ENCODE data around the gene CORO1A.
"Not testable (repeated sequence)": the region's sequence is repeated elsewhere in the genome, so short reads cannot be mapped to it uniquely, and the experiment has no call there.

Gene CORO1A

GRCh38 chr16:30183233-30184095, at the start of gene CORO1A:
CORO1A (plus strand) TSS chr16:30183602; CDS start chr16:30185210, 1,608 bp downstream.
- DNase-seq (ENCODE audit: low read depth) = peak; percentile 77

DNA sequence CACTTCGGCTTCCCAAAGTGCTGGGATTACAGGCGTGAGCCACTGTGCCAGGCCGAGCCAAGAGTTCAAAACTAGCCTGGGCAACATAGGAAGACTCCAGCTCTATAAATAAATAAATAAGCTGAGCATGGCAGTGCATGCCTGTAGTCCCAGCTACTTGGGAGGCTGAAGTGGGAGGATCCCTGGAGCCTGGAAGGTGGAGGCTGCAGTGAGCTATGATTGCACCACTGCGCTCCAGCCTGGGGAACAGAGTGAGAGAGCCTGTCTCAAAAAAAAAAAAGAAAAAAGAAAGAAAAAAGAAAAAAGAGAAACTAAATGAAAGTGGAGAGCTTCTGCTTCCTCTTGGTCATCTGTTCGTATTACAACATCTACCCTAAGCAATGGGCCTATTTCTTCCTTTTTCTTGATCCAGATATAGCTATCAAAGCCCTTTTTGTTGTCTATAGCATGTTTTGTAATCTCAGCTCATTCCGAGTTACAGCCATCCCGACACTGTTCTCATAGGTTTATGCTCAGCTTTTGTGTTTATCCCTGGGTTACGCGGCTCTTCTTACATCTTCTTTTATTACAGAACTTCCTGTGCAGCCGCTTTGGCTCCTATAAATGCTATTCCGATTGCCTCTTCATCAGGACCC, 46.3 kb upstream of the CORO1A start:
- DNase-seq (ENCODE audit: low read depth) = no peak

GRCh38 chr16:30137897-30138296, 45.5 kb upstream of the CORO1A start:
- DNase-seq (ENCODE audit: low read depth) = no peak

GRCh38 chr16:30139583-30140481, 43.6 kb upstream of the CORO1A start:
- DNase-seq (ENCODE audit: low read depth) = no peak

- DNase-seq (ENCODE audit: low read depth) = no peak
These were observed 41.7 kb upstream of the CORO1A start for GRCh38 chr16:30141750-30142149.

GRCh38 chr16:30142672-30143346, 40.6 kb upstream of the CORO1A start:
- no peak for DNase-seq (ENCODE audit: low read depth)

DNA sequence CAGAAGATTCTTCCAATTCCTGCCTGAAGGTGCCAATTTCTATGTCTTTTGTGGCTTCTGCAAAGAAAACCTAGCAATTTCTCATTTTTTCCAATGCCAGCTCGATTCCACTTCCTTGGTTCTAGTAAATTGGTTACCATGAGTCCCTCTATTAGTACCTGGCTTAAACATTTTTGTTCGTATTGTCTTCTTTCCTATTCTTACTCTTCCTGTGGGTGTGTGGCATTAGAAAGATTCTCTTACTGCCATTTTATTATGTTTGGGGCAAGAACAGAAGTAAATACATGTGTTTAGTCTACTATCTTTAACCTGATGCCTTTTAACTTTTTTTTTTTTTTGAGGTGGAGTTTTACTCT, 40.1 kb upstream of the CORO1A start:
- DNase-seq (ENCODE audit: low read depth) = no peak

DNA sequence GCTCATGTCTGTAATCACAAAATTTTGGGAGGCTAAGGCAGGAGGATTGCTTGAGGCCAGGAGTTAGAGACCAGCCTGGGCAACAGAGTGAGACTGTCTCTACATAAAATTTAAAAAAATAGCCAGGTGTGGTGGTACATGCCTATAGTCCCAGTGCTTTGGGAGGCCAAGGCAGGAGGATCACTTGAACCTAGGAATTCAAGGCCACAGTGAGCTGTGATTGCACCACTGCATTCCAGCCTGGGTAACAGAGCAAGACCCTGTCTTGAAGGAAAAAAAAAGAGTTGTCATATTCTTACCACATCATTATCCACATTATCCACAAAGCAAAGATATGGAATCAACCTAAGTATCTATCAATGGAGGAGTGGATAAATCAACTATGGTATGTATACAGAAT, 39.4 kb upstream of the CORO1A start:
- no peak for DNase-seq (ENCODE audit: low read depth)

GRCh38 chr16:30144917-30145316, 38.5 kb upstream of the CORO1A start:
- DNase-seq (ENCODE audit: low read depth) = no peak

DNA sequence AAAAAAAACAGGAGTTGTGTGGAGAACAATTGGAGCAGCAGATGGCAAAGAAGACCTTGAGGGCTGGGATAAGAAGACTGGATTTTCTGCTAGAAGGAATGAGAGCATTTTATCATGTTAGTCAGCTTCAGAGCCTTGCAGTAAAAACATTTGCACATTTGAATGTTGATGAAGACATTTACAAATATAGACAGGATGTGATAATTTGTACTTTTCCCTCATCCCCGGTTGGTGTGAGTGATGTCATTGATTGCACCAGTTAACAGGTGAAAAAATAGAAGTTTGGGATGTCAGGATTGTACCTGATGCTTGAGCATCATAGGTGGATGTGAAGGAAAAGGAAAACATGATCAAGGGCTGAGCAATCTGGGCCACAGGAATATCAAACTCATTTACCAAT, 37.7 kb upstream of the CORO1A start:
- no peak for DNase-seq (ENCODE audit: low read depth)

DNA sequence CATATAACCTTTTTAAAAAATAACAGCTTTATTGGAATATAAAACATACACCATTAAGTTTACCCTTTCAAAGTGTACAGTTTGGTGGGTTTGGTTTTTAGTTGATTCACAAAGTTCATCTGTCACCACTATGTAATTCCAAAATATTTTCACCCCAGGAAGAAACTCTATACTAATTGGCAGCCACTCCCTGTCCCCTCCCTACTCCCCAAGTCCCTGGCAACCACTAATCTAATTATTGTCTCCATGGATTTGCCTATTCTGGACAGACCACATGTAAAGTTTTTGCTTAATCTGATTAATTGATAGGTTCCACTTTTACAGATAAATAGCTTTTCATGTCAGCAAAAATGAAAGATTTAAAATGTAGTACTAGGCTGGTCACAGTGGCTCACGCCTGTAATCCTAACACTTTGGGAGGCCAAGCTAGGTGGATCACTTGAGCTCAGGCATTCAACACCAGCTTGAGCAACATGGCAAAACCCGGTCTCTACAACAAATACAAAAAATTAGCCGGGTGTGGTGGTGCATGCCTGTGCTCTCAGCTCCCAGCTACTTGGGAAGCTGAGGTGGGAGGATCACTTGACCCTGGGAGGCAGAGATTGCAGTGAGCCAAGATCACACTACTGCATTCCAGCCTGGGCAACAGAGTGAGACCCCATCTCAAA, 35.4 kb upstream of the CORO1A start:
- no peak for DNase-seq (ENCODE audit: low read depth)

DNA sequence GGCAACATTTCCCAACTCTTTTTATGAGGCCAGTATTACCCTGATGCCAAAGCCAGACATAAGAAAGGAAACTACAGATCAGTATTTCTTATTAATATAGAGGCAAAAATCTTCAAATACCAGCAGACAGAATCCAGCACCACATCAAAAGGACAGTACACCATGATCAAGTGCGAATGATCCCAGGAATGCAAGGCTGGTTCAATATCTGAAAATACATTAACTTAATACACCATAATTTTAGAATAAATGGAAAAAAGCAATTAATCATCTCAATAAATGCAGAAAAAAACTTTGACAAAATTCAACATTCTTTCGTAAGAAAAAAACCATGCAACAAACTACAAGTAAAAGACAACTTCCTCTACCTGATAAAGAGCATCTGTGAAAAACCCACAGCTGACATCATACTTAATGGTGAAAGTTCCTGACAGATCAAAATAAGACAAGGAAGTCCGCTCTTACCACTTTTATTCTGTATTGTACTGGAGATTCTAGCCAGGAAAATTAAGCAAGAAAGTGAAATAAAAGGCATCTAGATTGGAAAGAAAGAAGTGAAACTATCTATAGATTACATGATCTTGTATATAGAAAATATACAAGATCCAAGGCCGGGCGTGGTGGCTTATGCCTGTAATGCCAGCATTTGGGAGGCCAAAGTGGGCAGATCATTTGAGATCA, 34.0 kb upstream of the CORO1A start:
- no peak for DNase-seq (ENCODE audit: low read depth)

DNA sequence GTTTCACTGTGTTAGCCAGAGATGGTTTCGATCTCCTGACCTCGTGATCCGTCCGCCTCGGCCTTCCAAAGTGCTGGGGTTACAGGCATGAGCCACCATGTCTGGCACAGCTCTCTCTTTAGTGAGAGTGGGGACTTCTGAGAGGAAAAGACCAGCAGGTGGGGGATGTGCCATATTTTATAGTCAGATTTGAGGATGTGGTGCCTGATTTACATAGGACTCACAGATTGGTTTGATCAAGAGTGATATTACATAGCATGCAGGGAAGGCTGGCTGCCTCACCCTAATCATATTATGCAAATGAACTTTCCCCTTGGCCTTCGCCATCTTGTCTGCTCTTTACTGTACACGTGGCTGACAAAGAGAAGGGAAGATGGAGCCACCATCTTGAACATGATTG, 32.3 kb upstream of the CORO1A start:
- DNase-seq (ENCODE audit: low read depth) = no peak

DNA sequence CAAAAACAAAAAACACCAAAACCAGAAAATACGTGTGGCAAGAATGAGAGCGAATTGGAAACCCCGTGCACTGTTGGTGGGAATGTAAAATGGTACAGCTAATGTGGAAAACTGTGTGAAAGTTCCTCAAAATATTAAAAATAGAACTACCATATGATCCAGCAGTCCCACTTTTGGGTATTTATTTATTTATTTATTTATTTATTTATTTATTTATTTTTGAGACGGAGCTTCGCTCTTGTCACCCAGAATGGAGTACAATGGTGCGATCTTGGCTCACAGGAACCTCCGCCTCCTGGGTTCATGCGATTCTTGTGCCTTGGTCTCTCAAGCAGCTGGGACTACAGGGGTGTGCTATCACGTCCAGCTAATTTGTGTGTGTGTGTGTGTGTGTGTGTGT, 30.9 kb upstream of the CORO1A start:
- no peak for DNase-seq (ENCODE audit: low read depth)

GRCh38 chr16:30155188-30155587, 28.2 kb upstream of the CORO1A start:
- DNase-seq (ENCODE audit: low read depth) = no peak

DNA sequence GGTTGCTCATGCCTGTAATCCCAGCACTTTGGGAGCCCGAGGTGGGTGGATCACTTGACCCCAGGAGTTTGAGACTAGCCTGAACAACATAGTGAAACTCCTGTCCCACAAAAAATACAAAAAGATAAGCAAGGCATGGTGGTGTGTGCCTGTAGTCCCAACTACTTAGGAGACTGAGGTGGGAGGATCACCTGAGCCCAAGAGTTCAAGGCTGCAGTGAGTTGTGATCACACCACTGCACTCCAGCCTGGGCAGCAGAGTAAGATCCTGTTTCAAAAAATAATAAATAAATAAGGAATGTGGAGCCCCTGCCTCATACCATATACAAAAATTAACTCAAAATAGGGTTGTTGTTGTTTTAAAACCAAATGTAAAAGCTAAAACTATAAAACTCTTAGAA, 26.2 kb upstream of the CORO1A start:
- no peak for DNase-seq (ENCODE audit: low read depth)

DNA sequence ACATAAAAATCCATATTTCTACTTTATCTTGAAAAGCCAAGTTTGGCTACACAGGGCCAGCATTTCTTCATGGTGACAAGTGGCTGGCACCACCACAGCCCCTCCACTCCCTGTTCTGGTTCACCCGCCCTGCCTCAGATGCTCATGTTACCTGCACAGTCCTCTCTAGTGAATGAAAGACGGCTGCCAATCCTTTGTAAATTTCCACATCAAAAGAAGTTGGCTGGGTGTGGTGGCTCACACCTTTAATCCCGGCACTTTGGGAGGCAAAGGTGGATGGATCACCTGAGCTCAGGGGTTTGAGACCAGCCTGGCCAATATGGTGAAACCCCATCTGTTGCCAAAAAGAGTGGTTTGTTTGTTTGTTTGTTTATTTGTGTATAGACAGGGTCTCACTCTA, 19.9 kb upstream of the CORO1A start:
- no peak for DNase-seq (ENCODE audit: low read depth)

GRCh38 chr16:30166202-30166902, 17.1 kb upstream of the CORO1A start:
- no peak for DNase-seq (ENCODE audit: low read depth)

DNA sequence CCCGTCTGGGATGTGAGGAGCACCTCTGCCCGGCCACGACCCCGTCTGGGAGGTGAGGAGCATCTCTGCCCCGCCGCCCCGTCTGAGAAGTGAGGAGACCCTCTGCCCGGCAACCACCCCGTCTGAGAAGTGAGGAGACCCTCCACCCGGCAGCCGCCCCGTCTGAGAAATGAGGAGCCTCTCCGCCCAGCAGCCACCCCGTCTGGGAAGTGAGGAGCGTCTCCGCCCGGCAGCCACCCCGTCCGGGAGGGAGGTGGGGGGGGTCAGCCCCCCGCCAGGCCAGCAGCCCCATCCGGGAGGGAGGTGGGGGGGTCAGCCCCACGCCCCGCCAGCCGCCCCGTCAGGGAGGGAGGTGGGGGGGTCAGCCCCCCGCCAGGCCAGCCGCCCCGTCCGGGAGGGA, 14.7 kb upstream of the CORO1A start:
- DNase-seq (ENCODE audit: low read depth) = not testable (repeated sequence)

DNA sequence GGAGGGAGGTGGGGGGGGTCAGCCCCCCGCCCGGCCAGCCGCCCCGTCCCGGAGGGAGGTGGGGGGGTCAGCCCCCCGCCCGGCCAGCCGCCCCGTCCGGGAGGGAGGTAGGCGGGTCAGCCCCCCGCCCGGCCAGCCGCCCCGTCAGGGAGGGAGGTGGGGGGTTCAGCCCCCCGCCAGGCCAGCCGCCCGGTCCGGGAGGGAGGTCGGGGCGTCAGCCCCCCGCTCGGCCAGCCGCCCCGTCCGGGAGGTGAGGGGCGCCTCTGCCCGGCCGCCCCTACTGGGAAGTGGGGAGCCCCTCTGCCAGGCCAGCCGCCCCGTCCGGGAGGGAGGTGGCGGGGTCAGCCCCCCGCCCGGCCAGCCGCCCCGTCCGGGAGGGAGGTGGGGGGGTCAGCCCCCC, 14.0 kb upstream of the CORO1A start:
- not testable (repeated sequence) for DNase-seq (ENCODE audit: low read depth)

Measured in EH (cell line).